ENCODE data around the gene CHID1. TPM values are rescaled to one million over a fixed set of nuclear protein-coding genes. Genes with fewer than 3 reads are reported as not detected.

Gene CHID1
- total RNA-seq, 2 experiments from 2014 or later, result 51.8 to 56.3 TPM

DNA sequence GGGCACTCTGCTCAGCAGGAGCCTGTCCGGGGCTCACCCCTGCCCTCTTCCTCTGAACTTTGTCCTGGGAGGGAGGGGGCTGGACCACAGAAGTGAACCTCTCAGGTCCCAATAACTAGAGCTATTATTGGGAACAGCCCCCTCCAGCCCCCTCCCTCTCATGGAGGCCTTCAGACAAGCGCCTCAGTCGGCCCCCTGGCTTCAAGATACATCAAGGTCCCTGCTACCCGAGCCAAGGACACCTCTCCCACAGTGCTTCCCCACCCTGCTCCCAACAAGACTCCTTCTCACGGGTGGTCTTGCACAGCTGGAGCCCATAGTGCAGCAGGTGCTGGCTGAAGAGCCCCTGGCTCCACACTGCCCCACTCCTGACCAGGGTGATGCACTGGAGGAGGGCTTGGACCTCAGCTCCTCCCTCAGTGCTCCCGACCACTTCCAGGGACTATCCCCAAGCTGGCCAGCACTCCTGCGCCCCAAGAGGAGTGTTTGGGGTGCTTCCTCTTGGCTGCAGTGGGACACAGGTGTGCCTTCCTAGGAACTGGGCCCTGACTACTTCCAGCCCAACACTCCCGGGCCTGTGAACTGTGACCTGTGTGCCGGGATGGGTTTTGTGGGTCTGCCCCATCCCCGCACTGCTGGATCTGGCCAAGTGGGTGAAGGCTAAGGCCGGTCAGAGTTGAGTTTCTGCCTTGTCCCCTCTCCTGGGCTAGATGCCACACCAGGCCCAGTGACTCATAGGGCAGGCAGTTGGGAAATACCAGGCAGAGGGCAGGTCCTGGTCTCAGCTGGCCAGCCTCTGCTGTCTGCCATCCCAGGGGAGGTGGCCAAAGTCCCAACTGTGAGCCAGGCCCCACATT lies 89.7 kb downstream of the CHID1 start:
- H3K27ac Mint-ChIP-seq, result peak overlapping the region; percentile 61

GRCh38 chr11:819943-820649 lies 90.5 kb downstream of the CHID1 start:
- peak overlapping the region; percentile 61 for H3K27ac Mint-ChIP-seq
- intact Hi-C loops (cut with micrococcal nuclease), result loop anchor here (1.0 kb wide), 4 partner anchors 10 to 24 kb away; partner anchors contain the start of genes POLR2L, RPLP2 and TSPAN4
- no peaks in the 10 kb centered on the region for H3K9me3 Mint-ChIP-seq
- H3K4me1 Mint-ChIP-seq (ENCODE audit: low read depth), result peaks cover 13% of the 10 kb centered on the region
- peak overlapping the region; percentile 75 for H3K4me3 Mint-ChIP-seq
- CTCF ChIA-PET, result interaction anchor here (1.0 kb wide), 1 partner anchor 14 kb away, joined by 3 read pairs; no protein-coding TSS in a partner anchor
- peak; percentile 89 for DNase-seq
- no peaks in the 10 kb centered on the region for H3K27me3 Mint-ChIP-seq (ENCODE audit: low read depth)
- H3K36me3 Mint-ChIP-seq (ENCODE audit: low read depth), result peaks cover 5% of the 10 kb centered on the region

More for the DNA sequence above, 89.7 kb downstream of the CHID1 start:
- no peak for DNase-seq
- H3K4me3 Mint-ChIP-seq, result peak overlapping the region; percentile 75
- intact Hi-C loops (cut with micrococcal nuclease), result loop anchor here (1.0 kb wide), 2 partner anchors 9 to 21 kb away; partner anchors contain the start of genes POLR2L and TSPAN4
- peaks cover 7% of the 10 kb centered on the region for H3K36me3 Mint-ChIP-seq (ENCODE audit: low read depth)
- no peaks in the 10 kb centered on the region for H3K27me3 Mint-ChIP-seq (ENCODE audit: low read depth)
- H3K4me1 Mint-ChIP-seq (ENCODE audit: low read depth), result peaks cover 13% of the 10 kb centered on the region
- CTCF ChIA-PET, result no interaction called here
- no peaks in the 10 kb centered on the region for H3K9me3 Mint-ChIP-seq

DNA sequence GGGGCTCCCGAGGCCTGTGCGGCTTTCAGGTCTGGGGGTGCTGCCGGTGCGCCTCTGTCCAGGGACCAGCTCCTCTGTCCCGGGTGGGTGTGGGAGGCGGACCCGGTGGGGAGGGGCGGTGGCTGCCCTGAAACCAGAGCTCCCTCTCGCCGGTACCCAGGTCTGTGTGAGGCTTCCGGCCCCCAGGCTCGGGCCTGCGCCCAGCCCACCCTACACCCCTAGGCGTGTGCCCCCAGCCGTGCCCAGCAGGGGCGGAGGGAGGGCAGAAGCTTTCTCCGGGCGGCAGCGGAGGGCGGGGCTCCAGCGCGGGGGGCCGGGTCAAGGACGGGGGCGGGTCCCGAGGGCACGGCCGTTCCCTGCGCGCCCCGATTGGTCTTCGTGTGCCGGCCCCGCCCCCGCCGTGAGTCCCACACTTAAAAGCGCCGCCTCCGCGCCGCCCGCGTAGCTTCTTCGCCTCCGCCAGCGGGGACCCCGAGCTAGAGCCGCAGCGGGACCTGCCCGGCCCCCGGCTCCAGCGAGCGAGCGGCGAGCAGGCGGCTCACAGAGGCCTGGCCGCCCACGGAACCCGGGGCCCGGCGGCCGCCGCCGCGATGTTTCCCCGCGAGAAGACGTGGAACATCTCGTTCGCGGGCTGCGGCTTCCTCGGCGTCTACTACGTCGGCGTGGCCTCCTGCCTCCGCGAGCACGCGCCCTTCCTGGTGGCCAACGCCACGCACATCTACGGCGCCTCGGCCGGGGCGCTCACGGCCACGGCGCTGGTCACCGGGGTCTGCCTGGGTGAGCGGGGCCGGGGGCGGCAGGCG lies 91.3 kb downstream of the CHID1 start:
- CTCF ChIA-PET, result interaction anchor here (1.0 kb wide), 1 partner anchor 15 kb away, joined by 3 read pairs; no protein-coding TSS in a partner anchor
- no peaks in the 10 kb centered on the region for H3K9me3 Mint-ChIP-seq
- intact Hi-C loops (cut with micrococcal nuclease), result loop anchor here (1.0 kb wide), 2 partner anchors 10 to 23 kb away; partner anchors contain the start of gene RPLP2
- no peak overlapping the region for H3K27ac Mint-ChIP-seq
- no peaks in the 10 kb centered on the region for H3K27me3 Mint-ChIP-seq (ENCODE audit: low read depth)
- DNase-seq, result peak; percentile 89
- peak overlapping the region; percentile 75 for H3K4me3 Mint-ChIP-seq
- H3K36me3 Mint-ChIP-seq (ENCODE audit: low read depth), result peaks cover 3% of the 10 kb centered on the region
- peaks cover 13% of the 10 kb centered on the region for H3K4me1 Mint-ChIP-seq (ENCODE audit: low read depth)

DNA sequence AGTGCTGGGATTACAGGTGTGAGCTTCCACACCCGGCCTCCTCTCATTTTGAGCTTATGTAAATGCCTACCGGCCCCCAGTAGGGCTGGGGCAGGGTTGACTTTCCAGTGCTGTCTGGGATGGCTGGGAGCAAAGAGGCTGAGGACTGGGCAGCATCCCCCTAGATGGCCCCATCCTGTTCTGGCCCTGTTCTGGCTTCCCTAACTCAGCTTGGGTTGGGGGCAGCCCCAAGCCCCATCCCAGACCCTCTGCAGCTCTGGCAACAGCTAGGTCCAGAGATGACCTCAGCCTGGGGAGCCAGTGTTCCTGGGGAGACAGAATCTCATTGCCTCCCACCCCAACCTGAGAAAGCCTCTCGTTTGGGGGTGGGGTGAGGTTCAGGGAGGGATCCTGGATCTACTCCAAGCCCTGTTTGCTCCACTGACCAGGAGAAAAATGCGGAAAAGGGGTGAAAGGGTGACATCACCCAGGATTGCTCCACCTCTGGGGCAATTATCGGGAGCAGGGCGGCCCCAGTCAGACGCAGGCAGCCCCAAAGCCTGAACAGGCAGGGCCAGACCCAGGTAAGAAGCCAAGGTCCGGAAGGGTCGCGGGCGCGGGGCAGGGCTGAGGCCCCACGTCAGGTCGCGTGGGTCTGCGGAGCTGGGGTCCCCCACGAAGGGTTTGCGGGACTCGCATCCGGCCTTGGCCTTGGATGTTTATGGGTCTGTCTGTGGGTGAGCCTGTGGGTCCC lies 92.0 kb downstream of the CHID1 start, which contains the start of gene PNPLA2:
PNPLA2 (plus strand) TSS at position 519 of the 733 bp plus-strand sequence. CDS start 805 bp downstream, outside the sequence.
- Mint-ChIP-seq H3K4me1 (ENCODE audit: low read depth) (peaks cover 13% of the 10 kb centered on the region), H3K27me3 (ENCODE audit: low read depth) (no peaks in the 10 kb centered on the region), H3K36me3 (ENCODE audit: low read depth) (peaks cover 7% of the 10 kb centered on the region), H3K27ac (no peak within 1 kb of the TSS), H3K4me3 (peak within 1 kb of the TSS; percentile 75), H3K9me3 (no peaks in the 10 kb centered on the region)
- no peak for DNase-seq
- CTCF ChIA-PET, result interaction anchor here (1.0 kb wide), 1 partner anchor 16 kb away, joined by 3 read pairs; no protein-coding TSS in a partner anchor
- intact Hi-C loops (cut with micrococcal nuclease), result loop anchor here (1.0 kb wide), 2 partner anchors 9 to 22 kb away; partner anchors contain the start of gene RPLP2

Other genes with a start within 250 kb of the CHID1 start
- gene DEAF1, start 215.6 kb downstream of the CHID1 start, total RNA-seq, result 10 to 100 TPM; 57.5 to 67.9 TPM
- 1 to 10 TPM; 5.6 to 6.0 TPM for gene TMEM80, start 215.0 kb downstream of the CHID1 start, total RNA-seq
- gene EPS8L2, start 204.6 kb downstream of the CHID1 start, total RNA-seq, result 1 to 10 TPM; 7.1 to 8.1 TPM
- gene TALDO1, start 163.3 kb downstream of the CHID1 start, total RNA-seq, result 100 to 1,000 TPM; 327 to 360 TPM
- 10 to 100 TPM; 33.0 to 34.3 TPM for gene GATD1, start 133.3 kb downstream of the CHID1 start, total RNA-seq
- under 1 TPM in 1 of 2 experiments, not detected in 1; 0.17 TPM for gene CEND1, start 120.7 kb downstream of the CHID1 start, total RNA-seq
- 10 to 100 TPM; 19.1 to 21.8 TPM for gene SLC25A22, start 112.5 kb downstream of the CHID1 start, total RNA-seq
- gene PIDD1, start 105.6 kb downstream of the CHID1 start, total RNA-seq, result 10 to 100 TPM; 43.2 to 45.2 TPM
- 1,000 to 10,000 TPM; 3,807 to 3,940 TPM for gene RPLP2, start 100.8 kb downstream of the CHID1 start, total RNA-seq
- 10 to 100 TPM; 15.5 to 22.6 TPM for gene PNPLA2, start 91.9 kb downstream of the CHID1 start, total RNA-seq
- gene CRACR2B, start 82.9 kb downstream of the CHID1 start, total RNA-seq, result under 1 TPM; 0.32 to 0.41 TPM
- gene CD151, start 77.9 kb downstream of the CHID1 start, total RNA-seq, result 10 to 100 TPM; 16.3 to 18.1 TPM
- gene POLR2L, start 68.3 kb downstream of the CHID1 start, total RNA-seq, result 10 to 100 TPM; 68.1 to 68.2 TPM
- 1 to 10 TPM; 5.0 to 6.3 TPM for gene TSPAN4, start 68.0 kb downstream of the CHID1 start, total RNA-seq
- 10 to 100 TPM; 34.6 to 36.6 TPM for gene AP2A2, start 15.1 kb upstream of the CHID1 start, total RNA-seq
- gene MUC6, start 125.9 kb upstream of the CHID1 start, total RNA-seq, result not detected
- gene MUC2, start 164.1 kb upstream of the CHID1 start, total RNA-seq, result not detected
- gene MUC5AC, start 247.1 kb upstream of the CHID1 start, total RNA-seq, result not detected